HG02840 (cell line): Measurements from ENCODE around the gene KCNQ1OT1.

ENCODE experiments used
- ATAC-seq: cut with Tn5 transposase; IDR thresholded peaks from one replicate; pipeline ENCODE4 v1.9.1; 2021; ENCODE audit warnings: mild to moderate bottlenecking, moderate library complexity, moderate number of reproducible peaks; ENCODE audit not compliant: unreplicated experiment, low FRiP score

The KCNQ1OT1 gene

DNA sequence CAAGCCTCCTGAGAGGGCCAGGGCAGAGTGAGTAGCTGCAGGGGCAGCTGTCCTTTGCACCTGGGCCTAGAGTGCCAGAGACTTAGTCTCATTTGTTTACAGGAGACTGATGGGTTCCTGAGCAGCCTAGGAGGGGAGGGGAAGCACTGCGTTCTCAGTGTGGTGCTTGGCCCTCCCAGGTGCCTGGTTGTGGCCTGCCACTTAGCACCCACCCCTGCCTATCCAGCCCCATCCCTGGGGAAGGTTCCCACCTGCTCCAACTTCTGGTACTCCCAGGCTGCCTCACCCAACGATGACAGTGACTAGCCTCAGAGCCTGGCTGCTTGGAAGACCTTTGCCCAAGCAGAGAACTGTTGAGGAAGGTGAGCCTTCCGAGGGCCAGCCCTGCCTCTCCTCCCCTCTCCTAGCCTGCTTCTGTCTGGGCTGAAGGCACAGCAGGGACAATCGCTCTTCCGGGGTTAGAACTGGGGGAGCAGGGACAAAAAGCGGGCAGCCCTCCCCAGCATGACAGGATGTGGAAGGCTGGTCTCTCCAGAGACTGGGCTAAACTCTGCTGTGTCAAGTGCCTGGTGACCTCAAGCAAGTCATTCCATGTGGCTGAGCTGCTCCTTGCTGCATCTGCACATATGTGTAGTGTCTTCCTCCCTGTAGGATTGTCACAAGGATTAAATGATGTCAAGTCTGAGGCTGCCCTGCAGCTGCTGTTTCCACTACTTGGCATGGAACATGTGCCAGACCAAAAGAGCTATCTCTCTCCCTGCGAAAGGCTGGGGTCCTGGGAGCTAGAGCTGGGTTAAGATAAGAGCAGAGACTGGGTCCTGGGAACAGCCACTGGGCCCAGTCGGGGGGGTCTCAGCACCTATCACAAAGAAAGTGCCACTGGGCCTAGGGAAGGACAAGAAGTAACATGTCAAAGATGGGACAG, 9.9 kb downstream of the KCNQ1OT1 start:
- ATAC-seq: no peak

DNA sequence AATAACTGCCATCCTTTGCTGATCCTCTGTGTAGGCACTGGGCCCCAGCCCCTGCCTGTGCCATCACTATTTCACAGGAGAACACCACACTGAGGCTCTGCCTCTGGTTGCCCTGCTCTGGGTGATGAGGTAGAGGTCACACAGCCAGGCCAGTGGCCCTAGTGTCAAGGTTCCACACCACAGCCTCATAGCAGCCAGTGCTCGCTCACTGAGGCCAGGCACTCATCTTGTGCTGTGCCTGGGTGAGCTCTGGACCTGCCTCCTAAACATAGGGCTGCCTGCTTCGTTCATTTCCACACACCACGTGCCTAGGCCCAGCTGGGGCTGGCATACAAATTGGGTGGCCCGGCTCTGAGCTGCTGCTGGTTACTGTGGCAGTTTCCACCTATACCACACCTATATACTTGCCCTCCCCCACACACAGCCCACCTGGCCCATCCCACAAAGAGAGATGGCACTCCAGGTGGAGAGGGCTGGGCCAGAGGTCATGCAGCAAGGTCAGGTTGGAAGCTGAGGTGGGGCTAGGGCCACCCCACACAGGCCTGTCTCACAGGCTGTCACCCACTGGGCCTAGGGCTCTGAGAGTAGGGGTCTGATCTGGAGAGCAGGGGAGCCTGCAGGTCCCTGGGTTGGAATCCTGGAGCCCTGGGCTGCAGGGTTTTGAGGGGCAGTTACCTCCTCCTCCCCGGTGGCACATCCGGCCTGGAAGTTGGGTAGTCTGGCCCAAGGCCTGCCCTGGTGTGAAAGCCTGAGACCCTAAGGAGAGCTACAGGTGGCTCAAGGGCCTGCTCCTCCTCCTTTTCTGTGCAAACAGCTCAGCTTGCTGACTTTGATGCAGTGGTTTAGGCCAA, 11.2 kb downstream of the KCNQ1OT1 start:
- ATAC-seq: no peak

DNA sequence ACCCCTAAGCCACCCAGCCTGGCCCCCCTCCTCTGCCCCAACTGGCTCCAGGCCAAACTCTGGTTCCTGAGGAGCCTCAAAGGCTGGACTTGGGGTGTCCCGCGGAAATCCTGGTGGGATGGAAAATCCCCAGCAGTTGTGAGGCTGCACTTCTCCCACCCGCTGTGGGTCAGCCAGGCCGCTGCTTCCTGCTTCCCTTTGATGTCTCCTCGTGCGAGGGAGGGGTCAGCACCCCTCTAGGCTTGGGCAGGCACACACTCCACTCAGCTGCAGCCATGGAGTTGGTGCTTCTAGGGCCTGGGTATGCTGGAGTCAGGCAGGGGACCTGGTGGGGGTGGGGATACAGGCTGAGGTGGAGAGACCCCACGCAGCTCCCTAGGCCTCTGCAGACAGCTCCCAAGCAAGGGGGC, 12.0 kb downstream of the KCNQ1OT1 start:
- ATAC-seq: no peak

- no peak for ATAC-seq
Observed at GRCh38 chr11:2687223-2687530, 12.6 kb downstream of the KCNQ1OT1 start.

DNA sequence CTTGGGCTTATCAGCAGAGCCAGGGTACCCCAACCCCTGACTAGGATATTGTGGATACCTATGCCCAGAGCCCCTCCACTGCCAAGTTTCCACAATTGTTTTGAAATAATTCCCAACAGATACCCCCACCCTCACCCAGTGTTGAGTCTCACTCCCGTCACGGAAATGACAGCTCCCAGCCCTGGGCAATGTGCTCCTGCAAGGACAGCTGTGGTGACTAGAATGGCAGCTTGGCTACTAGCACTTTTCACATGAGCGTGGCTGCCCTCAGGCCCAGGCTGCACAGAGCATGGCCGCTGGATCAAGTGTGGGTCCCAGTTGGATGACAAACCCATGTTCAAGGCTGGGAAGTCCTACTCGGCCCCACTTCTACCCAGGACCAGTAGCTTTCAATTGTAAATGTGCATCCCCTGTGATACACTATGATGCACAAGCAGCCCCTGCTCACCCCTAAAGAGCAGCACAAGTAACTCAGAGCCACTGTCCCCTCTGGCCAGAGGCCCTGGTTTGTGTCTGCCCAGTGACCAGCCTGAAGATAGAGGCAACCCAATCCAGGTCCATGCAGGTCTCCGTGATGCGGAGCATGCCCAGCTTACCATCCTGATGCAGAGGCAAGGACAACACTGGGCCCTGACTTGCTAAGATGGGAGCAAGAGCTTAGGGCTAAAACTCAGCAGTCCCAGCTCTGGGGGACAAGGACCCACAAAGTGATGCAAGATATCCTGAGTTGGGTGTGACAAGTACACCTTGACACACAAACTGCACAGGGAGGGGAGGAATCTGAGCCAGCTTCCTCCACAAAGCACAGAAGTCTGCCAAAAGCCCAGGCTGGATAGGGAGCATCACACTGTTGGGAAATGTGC, 13.2 kb downstream of the KCNQ1OT1 start:
- no peak for ATAC-seq

DNA sequence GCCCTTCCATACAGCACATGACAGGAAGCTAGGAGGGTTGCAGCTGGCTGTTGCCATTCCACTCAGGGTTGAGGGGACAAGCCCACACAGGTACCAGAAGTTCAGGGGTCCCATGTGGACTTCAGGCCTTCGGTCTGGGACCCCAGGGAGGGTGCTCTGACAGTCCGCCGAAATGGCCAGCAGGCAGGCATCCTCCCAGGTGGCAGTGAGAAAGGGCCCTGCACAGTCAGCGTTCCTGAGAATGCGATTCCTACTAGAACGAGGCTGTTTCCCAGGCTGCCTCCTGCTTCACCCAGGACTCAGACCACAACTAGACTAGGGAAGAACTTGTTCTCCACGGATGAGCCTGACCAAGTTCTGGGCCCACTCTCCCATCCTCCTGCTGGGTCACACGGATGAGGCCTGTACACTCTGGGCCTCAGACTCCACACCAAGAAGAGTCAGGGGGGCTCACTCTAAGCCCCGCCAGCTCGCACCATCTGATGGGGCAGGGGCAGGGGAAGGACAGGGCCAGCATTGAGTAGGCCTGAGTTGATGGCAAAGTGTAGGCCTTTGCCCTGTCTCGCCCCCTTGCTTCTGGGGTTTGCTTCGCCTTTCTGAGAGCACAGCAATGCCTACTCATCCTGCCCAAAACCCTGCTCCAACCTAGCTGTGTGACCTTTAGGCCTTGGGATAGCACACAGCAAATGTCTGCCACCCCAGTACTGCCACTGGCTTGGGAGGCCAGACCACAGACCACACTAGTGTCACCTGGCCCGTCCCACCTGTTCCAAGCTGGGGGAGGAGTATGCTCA, 14.0 kb downstream of the KCNQ1OT1 start:
- ATAC-seq: no peak

- ATAC-seq: no peak
Observed at GRCh38 chr11:2685051-2685450, 14.7 kb downstream of the KCNQ1OT1 start.

GRCh38 chr11:2684581-2684980, 15.2 kb downstream of the KCNQ1OT1 start:
- ATAC-seq: no peak

GRCh38 chr11:2683806-2684205, 16.0 kb downstream of the KCNQ1OT1 start:
- no peak for ATAC-seq

- no peak for ATAC-seq
Observed at GRCh38 chr11:2681408-2682145, 18.2 kb downstream of the KCNQ1OT1 start.

GRCh38 chr11:2679011-2679676, 20.6 kb downstream of the KCNQ1OT1 start:
- no peak for ATAC-seq

GRCh38 chr11:2678396-2678795, 21.4 kb downstream of the KCNQ1OT1 start:
- no peak for ATAC-seq

GRCh38 chr11:2677127-2677526, 22.7 kb downstream of the KCNQ1OT1 start:
- no peak for ATAC-seq

DNA sequence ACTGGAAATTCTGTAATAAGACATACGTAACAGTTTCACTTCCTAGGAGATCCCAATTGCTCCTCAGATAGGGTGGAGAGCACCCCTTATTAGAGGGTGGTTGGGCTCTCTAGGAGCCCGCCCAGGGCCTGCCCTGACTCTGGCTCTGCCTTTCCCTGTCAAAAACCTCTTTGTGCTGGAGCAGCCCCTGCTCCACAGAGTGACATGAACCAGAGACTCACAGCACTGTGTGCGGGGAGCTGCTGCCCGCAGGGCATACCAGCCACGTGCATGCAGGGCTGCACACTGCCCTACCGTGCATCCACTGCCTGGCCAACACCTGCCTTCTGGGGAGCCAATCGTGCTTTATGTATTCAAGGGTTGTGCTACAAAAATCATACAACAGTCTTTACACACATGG, 24.3 kb downstream of the KCNQ1OT1 start:
- no peak for ATAC-seq

DNA sequence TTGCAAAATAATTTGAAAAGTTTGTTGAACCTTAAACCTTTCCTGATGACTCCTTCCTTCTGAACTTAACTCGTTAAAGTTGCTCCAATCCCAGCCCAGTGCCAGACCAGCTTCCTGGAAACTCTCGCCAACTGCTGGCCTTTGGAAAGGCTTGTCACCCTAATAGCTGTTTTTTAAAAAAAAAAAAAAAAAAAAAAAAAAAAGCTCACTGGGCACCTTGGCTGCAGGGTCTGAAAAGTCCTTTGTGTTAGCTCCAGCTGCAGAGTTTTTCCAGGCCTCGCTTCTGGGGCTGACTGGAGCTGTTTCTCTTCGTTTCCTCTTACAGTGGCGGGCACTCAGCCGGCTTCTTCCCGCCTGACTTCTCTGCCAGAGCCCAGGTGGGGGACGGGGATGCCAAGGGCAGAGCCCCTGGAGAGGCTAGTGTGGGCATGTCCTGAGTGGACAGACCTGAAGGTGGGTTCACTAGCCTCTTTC, 25.1 kb downstream of the KCNQ1OT1 start:
- no peak for ATAC-seq

GRCh38 chr11:2673871-2674471, 25.8 kb downstream of the KCNQ1OT1 start:
- no peak for ATAC-seq

GRCh38 chr11:2673250-2673610, 26.6 kb downstream of the KCNQ1OT1 start:
- ATAC-seq: no peak

DNA sequence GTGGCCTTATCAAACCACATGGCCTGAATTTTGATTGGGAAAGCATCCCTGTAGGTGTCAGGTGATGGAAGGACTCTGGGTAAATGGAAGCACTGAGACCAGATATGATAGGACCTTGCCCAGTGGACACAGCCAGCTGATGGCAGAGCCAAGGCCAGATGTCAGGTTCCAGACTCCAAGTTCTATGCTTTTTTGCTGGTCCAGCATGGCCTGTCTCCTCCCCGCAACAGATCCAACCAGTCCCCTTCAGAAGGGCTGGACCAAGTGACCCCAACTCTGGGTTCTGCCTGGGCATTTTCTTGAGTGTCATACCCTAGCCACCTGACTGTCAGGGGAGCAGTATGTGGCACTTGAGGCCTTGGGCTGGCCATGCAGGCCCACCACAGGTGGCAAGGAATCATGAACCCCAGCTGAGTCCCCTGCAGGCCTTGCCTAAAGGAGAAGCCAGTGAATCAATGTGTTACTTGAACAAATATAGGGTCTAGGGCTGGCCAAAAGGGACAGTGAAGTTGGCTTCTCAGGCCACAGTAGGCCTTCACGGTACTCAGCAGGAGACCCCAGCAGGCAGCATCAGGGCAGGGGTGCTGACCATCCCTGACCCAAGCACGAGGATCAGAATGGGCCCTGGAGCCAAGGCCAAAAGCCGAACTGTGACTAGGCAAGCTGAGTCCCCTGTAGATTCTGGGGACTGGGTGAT, 27.1 kb downstream of the KCNQ1OT1 start:
- ATAC-seq: no peak
